NCI-H69 (cell line): ENCODE data around the gene SLC6A6.
A peak's percentile ranks its signal among the peaks of the same experiment; 100 is the strongest.

Experiments
- DNase-seq: peaks from one replicate; lab custom pipeline; 2025; lab: John Stamatoyannopoulos, UW

SLC6A6 gene

GRCh38 chr3:14524311-14524711 is 121.9 kb downstream of the SLC6A6 start:
- DNase-seq = no peak

- no peak for DNase-seq
These were observed 122.7 kb downstream of the SLC6A6 start for GRCh38 chr3:14524920-14525660.

- DNase-seq = no peak
These were observed 123.6 kb downstream of the SLC6A6 start for GRCh38 chr3:14525685-14526631.

- DNase-seq = no peak
These were observed 125.7 kb downstream of the SLC6A6 start for GRCh38 chr3:14528081-14528480.

GRCh38 chr3:14531856-14532395 is 129.5 kb downstream of the SLC6A6 start:
- DNase-seq = no peak

- DNase-seq = peak; percentile 84
These were observed 130.5 kb downstream of the SLC6A6 start for GRCh38 chr3:14532691-14533456.

GRCh38 chr3:14533457-14533958 is 131.1 kb downstream of the SLC6A6 start:
- DNase-seq = no peak

GRCh38 chr3:14534516-14535191 is 132.2 kb downstream of the SLC6A6 start:
- peak; percentile 78 for DNase-seq

GRCh38 chr3:14535616-14536015 is 133.2 kb downstream of the SLC6A6 start:
- no peak for DNase-seq

- DNase-seq = no peak
These were observed 133.8 kb downstream of the SLC6A6 start for GRCh38 chr3:14536055-14536815.

GRCh38 chr3:14536837-14537589 is 134.6 kb downstream of the SLC6A6 start:
- DNase-seq = no peak

GRCh38 chr3:14537590-14538450 is 135.4 kb downstream of the SLC6A6 start:
- DNase-seq = no peak

GRCh38 chr3:14538451-14539088 is 136.2 kb downstream of the SLC6A6 start:
- no peak for DNase-seq
